ENCODE measurements around the gene SEMA3G. TPM values are rescaled to one million over a fixed set of nuclear protein-coding genes. Genes with fewer than 3 reads are reported as not detected.

The SEMA3G gene
- total RNA-seq: 0.26 TPM in 1 of 2 replicates, not detected in the other

GRCh38 chr3:52444860-52445793 lies at the start of gene SEMA3G:
Gene SEMA3G (minus strand): TSS chr3:52445103. CDS start chr3:52445027, 76 bp downstream.

GRCh38 chr3:52455283-52456168 lies 10.6 kb upstream of the SEMA3G start, which contains the start of gene NISCH:
Gene NISCH (plus strand): TSS chr3:52455604. CDS start chr3:52455642, 38 bp downstream.

GRCh38 chr3:52453496-52454249 lies 8.8 kb upstream of the SEMA3G start, which contains the start of gene TNNC1:
Gene TNNC1 (minus strand): TSS chr3:52454041. CDS start chr3:52454015, 26 bp downstream.

Other genes with a start within 250 kb of the SEMA3G start
- 27.3 and 28.2 TPM in 2 replicates for gene ALAS1, start 246.9 kb downstream of the SEMA3G start, total RNA-seq
- gene TLR9, start 219.5 kb downstream of the SEMA3G start, total RNA-seq: under 0.01 and 0.09 TPM in 2 replicates
- 78.8 and 87.5 TPM in 2 replicates for gene TWF2, start 205.9 kb downstream of the SEMA3G start, total RNA-seq
- gene PPM1M, start 199.3 kb downstream of the SEMA3G start, total RNA-seq: 27.0 and 38.6 TPM in 2 replicates
- 56.0 and 63.6 TPM in 2 replicates for gene WDR82, start 166.5 kb downstream of the SEMA3G start, total RNA-seq
- 6.5 and 9.5 TPM in 2 replicates for gene GLYCTK, start 157.3 kb downstream of the SEMA3G start, total RNA-seq
- 2.0 and 4.8 TPM in 2 replicates for gene DNAH1, start 128.8 kb downstream of the SEMA3G start, total RNA-seq
- 53.6 and 66.9 TPM in 2 replicates for gene BAP1, start 35.1 kb downstream of the SEMA3G start, total RNA-seq
- gene PHF7, start 34.4 kb downstream of the SEMA3G start, total RNA-seq: 3.5 and 4.4 TPM in 2 replicates
- 0.43 and 0.63 TPM in 2 replicates for gene TNNC1, start 8.9 kb upstream of the SEMA3G start, total RNA-seq
- gene NISCH, start 10.5 kb upstream of the SEMA3G start, total RNA-seq: 81.8 and 82.5 TPM in 2 replicates
- under 0.01 and 0.32 TPM in 2 replicates for gene STAB1, start 50.2 kb upstream of the SEMA3G start, total RNA-seq
- gene NT5DC2, start 88.8 kb upstream of the SEMA3G start, total RNA-seq: 46.5 and 47.4 TPM in 2 replicates
- gene UQCC5, start 91.5 kb upstream of the SEMA3G start, total RNA-seq: 8.9 and 13.4 TPM in 2 replicates
- 45.9 and 46.1 TPM in 2 replicates for gene PBRM1, start 240.8 kb upstream of the SEMA3G start, total RNA-seq
- gene GNL3, start 240.9 kb upstream of the SEMA3G start, total RNA-seq: 51.2 and 58.6 TPM in 2 replicates

Measured in bronchial smooth muscle cell (primary cell).